GM21528 (cell line): ENCODE results near the gene CDK7.
"Not testable (repeated sequence)": the region's sequence is repeated elsewhere in the genome, so short reads cannot be mapped to it uniquely, and the experiment has no call there.

Experiments
- ATAC-seq: cut with Tn5 transposase; IDR thresholded peaks from one replicate; pipeline ENCODE4 v1.9.1; 2021; ENCODE audit warnings: mild to moderate bottlenecking, moderate library complexity; ENCODE audit not compliant: unreplicated experiment, low FRiP score

The CDK7 gene

DNA sequence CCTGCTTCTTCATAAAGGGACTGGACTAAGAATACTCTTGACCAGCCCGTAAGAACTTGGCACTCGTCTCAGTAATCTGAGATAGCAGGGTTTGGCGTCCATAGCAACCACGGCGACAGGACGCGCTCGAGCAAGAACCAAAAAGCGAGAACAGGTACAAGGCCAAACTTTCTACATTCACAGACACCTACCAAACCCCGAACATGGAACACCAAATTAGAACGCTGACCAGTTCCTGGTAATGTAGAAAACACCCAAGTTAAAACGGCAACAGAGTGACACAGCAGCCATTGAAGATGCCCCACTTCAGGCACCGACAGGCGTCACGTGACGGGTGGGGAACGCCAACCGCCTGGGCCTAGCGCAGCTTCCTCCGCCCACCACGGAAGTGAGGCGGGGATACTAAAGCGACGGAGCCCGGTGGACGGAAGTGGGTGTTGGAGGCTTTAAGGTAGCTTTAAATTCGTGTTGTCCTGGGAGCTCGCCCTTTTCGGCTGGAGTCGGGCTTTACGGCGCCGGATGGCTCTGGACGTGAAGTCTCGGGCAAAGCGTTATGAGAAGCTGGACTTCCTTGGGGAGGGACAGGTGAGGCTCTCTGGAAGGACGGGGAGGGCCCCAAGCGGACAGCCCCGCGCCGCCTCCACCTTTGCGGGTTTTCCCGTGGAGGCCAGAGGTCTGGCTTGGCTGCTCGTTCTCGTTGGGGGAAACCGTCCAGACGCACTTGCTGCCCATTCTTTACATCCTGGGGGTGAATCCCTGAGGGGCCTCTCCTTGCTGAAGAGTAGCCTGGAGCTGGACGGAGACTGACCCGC is at the start of gene CDK7:
Gene CDK7 (plus strand): TSS at position 430 of the 812 bp plus-strand sequence. CDS start 90 bp downstream, at position 520.
- ATAC-seq = peak; percentile 97

DNA sequence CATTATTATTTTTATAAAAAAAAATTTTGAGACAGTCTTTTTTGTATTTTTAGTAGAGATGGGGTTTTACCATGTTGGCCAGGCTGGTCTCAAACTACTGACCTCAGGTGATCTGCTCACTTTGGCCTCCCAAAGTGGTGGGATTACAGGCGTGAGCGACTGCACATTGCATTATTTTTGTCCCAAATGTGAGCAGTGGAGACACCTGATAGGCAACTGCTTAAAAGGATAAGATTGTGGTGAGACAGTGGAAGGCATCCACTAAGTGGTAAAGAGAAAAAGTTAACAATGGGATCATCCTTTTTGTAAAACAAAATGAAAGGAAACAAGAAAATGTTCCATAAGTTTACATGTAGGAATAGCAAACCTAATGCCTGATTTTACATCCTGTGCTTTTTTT is 47.3 kb upstream of the CDK7 start:
- ATAC-seq = no peak

DNA sequence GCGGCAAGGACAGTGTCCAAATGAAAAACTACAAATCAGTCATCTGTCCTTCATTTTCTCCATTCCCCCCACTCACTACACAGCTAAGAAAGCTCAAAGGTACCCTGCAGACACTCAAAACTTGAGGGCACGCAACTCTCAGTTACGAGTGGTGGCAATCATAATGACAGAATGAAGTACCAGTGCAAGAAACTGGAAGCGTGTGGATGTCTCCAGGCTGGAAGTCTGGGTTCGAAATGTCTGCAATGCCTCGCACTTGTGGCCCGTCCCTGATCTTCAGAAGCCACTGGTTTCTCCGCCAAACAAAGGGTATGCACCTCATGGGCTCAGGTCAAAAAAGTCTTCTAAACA is 45.9 kb upstream of the CDK7 start:
- ATAC-seq = no peak

DNA sequence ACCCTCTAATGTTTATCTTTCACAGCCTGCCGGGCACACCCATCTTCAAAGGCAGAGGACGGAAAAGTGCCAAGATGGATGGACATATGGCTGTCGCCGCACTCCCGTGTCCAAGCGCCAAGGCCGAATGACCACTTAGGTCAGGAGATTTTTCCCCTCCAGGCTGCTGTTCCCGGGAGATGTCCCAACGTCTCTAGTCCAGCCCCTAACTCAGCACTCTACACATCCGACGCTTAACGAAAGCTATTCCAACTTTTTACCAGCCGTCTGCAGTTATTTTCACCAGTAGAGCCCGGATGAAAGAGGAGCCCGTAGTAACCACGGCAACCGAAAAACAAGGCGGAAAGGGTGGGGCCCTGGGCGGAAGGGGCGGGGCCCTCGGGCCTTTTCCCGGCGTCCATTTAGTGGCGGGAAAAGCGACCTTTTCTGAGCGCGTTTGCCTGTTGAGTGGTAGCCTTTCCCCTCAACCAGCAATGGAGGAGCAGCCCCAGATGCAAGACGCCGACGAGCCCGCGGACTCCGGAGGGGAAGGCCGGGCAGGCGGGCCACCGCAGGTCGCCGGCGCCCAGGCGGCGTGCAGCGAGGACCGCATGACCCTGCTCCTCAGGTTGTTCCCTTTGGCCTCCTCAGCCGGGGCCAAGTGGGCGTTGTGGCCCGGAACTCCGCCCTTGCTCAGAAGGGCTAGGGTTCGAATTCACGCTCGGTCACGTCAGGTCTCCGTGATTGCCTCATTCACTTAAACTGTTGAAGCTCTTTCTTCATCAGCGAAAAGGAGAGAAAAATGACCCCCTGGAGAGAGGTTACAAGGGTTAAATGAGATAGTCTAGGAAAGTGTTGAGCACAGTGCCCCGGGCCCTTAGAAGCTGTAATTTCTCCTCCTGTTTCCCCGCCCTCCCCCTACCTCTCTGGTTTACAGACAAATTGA is 45.3 kb upstream of the CDK7 start, which contains the start of gene CENPH:
Gene CENPH (plus strand): TSS at position 422 of the 925 bp plus-strand sequence. CDS start 52 bp downstream, at position 474.
- ATAC-seq = peak; percentile 93

DNA sequence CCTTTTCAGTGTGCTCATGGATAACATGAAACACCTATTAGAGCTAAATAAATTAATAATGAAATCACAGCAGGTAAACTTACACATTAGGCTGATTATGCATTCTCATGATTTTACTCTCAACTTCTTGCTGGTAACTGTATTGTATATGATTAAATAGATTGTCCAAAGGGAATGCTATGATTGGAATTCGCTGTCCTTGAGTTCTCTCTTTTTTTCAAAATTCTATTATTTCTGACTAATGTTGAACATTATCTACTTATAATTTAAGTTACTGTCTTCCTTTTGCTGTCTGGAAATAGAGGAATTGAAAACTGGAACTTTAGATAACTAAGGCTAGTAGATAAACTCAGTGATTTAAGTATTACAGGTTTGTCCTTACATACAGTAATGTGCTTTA is 32.2 kb upstream of the CDK7 start:
- no peak for ATAC-seq

DNA sequence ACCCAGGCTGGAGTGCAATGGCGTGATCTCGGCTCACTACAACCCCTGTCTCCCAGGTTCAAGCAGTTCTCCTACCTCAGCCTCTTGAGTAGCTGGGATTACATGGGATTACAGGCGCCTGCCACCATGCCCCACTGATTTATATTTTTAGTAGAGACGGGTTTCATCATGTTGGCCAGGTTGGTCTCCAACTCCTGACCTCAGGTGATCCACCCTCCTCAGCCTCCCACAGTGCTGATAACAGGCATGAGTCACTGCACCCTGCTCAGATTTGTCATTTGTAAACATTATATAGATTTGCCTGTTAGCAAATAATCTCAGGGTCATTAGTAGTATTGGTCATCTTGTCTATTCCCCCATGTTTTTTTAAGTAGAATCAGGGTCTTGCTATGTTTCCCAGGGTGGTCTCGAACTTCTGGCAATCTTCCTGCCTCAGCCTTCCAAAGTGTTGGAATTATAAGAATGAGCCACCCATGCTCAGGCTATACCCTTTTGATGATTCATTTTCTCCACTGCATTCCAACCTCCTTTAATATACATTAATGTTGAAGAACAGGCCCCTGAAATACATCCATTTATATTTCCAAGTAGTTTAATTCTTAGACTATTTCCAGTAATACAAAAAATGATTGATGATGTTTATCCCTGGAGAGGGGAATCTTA is 28.0 kb upstream of the CDK7 start:
- no peak for ATAC-seq

DNA sequence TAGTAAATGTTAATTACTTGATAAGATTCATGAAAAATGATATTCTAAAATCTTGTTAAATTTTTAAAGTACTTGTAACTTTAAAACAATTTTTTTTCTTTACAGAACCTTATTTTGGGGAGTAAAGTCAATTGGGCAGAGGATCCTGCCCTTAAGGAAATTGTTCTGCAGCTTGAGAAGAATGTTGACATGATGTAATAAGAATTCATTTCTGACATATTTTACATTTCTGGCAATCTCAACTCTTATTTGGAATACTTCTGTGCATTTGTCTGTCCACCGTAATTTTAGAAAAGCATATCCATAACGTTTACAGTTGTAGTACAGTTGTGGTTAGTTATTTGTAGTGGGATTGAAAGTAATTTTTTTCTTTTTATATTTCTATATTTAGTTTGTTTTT is 25.1 kb upstream of the CDK7 start:
- ATAC-seq = no peak

DNA sequence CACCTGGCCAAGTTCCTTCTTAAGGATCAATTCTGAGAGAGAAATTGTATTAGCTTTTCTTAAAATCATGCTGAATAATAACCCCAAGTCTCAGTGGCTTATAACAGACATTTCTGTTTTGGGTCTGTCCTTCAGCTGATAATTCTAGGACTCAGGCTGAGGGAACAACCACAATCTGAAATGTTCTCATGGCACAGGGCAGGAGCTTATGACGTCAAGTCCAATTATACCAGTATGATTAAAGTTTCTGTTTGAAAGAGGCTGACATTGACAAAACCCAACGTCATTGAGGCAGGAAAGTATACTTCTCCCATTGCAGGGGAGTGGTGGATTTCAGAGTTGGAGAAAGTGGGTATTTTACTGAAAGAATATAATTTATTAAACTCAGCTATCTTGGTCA is 23.5 kb upstream of the CDK7 start:
- ATAC-seq = no peak

DNA sequence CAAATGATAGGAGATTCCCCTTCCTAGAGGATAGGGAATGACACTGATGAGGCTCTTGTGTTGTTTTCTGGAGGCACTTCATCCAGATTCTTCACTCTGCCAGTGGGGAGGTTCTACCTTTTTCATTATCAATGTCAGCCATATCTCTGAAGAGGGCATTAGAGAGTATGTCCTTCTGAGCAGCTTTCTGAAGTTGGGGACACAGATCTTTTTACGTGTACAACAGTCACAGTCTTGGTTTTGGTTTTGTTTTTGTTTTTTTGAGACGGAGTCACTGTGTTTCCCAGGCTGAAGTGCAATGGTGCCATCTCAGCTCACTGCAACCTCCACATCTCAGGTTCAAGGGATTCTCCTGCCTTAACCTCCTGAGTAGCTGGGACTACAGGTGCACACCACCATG is 22.7 kb upstream of the CDK7 start:
- ATAC-seq = no peak

DNA sequence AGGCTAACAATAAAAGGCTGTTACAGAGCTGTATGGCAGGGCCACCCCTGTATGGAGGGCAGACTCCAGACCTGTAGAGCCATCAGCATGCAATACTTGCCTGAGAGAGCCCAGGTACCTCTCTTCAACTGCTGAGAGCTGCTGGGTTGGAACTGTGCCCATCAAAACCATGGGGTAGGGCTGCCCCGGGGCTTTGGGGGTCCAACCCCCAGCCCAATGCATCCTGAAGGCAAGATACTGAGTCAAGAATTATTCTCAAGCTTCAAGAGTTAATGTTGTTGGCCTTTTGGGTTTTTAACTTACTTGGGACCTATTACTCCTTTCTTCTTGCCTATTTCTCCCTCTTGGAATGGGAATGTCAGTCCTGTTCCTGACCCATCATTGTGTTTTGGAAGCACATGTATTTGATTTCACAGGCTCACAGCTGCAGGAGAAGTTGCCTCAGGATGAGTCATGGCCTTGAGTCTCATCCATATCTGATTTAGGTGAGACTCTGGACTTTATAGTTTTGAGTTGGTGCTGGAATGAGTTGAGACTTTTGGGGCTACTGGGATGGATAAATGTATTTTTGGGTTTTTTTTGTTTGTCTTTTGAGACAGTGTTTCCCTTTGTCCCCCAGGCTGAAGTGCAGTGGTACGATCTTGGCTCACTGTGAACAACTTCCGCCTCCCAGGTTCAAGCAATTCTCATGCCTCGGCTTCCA is 21.0 kb upstream of the CDK7 start:
- no peak for ATAC-seq

DNA sequence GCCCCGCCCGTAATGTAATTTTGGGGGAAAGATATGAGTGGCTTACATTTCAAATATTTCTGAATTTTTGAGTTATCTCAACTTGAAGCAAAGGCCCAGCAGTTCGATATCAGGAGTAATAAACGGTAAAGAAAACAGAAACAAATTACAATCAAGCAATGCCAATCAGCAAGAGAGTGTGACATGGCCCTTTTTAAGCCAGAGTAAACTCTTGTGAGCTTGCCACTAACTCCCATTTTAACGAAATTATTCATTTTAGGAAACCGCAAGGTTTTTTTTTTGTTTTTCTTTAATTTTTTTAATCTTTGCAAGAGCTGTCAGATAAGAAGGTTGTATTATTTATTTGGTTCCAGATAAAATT is 17.6 kb upstream of the CDK7 start:
- ATAC-seq = no peak

DNA sequence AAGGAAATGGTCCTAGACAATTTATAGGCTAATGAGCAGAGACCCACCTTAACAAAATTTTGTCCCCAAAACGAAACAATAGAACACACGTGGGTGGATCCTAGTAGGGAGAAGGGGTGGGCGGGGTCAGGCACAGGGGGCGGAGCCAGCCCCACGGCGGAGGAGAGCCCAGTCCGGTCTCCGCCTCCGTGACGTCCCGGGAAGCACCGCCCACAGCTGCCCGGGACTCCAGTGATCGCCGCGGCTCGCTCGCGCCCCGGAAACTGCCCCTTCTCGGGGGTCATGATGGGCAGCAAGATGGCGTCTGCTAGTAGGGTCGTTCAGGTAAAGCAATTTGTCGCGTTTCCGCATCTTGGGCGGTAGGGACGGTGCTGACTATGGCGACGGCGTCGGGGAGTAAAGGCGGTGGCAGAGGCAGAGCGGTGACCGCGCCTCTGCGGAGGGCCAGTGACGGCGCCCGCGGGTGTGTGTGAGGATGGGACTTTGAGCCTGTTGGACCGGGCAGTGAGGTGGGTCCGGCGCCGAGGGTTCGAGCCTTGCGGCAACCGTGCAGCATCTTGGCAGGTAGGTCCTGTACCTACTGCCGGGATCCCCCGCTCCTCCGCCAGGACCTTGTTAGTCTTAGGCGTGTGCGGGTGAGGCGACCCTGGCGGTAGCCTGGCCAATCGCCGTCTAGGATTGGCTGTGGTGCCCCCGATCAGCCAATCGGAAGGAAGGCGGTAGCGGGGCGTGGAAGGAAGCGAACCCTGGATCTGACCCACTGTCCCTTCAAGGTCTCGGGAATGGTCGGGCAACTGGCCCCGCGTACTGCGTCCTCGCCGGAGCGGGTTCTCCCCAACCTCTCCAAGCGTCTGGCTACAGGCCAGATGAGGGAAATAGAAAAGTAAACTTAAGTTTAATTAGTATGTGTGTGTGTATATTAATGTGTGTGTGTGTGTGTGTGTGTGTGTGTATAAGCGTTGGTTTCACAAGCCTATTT is 16.8 kb upstream of the CDK7 start:
- peak; percentile 93 for ATAC-seq

DNA sequence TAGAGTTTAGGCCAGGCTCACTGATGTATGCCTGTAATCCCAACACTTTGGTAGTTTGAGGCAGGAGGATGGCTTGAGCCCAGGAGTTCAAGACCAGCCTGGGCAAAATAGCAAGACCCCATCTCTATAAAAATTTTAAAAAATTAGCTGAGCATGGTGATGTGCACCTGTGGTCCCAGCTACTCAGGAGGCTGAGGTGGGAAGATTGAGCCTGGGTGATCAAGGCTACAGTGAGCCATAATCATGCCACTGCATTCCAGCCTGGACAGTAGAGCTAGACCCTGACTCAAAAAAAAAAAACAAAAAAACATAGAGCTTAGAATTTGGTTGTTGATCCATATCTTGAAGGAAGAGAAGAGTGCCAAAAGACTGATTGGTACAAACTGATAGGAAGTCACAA is 14.7 kb upstream of the CDK7 start:
- ATAC-seq = no peak

DNA sequence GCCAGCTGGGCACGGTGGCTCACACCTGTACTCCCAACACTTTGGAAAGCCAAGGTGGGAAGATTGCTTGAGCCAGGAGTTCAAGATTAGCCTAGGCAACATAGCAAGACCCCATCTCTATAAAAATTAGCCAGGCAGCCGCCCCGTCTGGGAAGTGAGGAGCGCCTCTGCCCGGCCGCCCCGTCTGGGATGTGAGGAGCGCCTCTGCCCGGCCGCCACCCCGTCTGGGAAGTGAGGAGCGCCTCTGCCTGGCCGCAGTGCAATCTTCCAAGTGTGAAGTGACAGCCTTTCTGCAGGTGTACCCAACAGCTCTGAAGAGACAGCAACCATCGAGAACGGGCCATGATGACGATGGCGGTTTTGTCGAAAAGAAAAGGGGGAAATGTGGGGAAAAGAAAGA is 14.3 kb upstream of the CDK7 start:
- not testable (repeated sequence) for ATAC-seq

DNA sequence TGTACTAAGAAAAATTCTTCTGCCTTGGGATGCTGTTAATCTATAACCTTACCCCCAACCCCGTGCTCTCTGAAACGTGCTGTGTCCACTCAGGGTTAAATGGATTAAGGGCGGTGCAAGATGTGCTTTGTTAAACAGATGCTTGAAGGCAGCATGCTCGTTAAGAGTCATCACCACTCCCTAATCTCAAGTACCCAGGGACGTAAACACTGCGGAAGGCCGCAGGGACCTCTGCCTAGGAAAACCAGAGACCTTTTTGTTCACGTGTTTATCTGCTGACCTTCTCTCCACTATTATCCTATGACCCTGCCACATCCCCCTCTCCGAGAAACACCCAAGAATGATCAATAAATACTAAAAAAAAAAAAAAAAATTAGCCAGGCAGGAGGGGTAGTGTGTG is 13.9 kb upstream of the CDK7 start:
- ATAC-seq = not testable (repeated sequence)

DNA sequence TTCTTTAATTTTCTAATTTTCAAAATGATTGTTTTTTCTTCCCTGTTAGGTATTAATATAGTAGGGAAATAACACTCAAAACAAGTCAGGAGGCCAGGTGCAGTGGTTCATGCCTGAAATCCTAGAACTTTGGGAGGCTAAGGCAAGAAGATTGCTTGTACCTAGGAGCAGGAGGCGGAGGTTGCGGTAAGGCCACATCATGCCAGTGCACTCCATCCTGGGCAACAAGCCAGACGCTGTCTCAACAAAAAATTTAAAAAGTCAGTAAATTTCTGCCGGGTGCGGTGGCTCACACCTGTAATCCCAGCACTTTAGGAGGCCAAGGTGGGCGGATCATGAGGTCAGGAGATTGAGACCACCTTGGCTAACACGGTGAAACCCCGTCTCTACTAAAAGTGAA is 10.2 kb upstream of the CDK7 start:
- no peak for ATAC-seq

DNA sequence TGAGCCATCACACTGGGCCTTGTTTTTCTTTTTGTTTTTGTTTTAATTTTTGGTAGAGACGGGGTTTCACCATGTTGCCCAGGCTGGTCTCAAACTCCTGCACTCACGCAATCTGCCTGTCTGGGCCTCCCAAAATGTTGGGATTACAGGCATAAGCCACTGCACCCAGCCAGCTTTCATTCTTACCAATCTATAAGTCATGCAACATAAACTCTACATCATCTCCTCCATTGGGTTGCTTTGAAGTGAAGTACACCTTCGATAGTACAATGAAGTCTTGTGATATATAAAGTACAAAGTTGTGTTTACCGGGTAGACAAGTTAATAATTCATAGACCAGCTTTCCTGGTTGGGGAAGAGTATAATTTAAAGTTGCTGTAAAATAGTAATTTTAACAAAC is 8.8 kb upstream of the CDK7 start:
- no peak for ATAC-seq

DNA sequence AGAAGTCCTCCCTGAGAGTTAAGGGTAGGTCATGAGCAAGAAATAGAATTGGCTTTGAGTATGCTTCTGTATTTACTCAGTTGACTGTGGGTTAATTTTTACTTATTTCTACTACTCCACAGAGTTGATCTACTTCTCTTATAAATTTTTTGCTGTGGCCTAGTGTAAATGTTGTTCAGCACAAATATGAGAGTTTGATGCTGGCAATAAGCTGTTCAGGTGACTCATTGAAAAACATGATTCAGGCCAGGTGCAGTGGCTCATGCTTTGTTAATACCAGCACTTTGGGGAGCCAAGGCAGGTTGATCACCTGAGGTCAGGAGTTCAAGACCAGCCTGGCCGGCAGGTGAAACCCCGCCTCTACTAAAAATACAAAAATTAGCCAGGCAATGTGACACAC is 4.5 kb upstream of the CDK7 start:
- no peak for ATAC-seq

DNA sequence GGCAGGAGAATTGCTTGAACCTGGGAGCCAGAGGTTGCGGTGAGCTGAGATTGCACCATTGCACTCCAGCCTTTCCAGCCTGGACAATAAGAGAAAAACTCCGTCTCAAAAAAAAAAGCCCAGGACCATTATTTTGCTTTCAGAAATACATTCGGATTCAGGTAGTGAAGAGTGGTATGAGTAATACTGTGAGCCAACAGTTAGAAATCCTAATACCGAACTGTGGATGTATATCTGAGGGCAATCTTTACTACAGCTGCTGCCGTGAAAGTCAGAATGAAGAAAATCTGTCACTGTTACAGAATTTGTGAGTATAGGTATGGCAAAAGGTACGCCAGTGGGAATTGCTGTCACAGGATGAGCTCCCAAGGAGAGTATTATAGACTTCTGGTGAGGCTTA is 3.4 kb upstream of the CDK7 start:
- no peak for ATAC-seq
